Ecto neural progenitor cell (in vitro differentiated cells): ENCODE measurements around the gene GAS7.
"Not testable (repeated sequence)": the region's sequence is repeated elsewhere in the genome, so short reads cannot be mapped to it uniquely, and the experiment has no call there.

ENCODE experiments used
- DNase-seq: peaks from one replicate; pipeline ENCODE4 v3.0.0-alpha.2; 2018; ENCODE audit warnings: low spot score

GAS7 gene

GRCh38 chr17:10111907-10112452 lies 86.4 kb downstream of the GAS7 start:
- no peak for DNase-seq

GRCh38 chr17:10109146-10109545 lies 89.3 kb downstream of the GAS7 start:
- DNase-seq, result no peak

GRCh38 chr17:10107316-10108165 lies 90.9 kb downstream of the GAS7 start:
- no peak for DNase-seq

- no peak for DNase-seq
Measured at GRCh38 chr17:10106067-10106466, 92.3 kb downstream of the GAS7 start.

- no peak for DNase-seq
Measured at GRCh38 chr17:10105513-10106001, 92.8 kb downstream of the GAS7 start.

- DNase-seq, result no peak
Measured at GRCh38 chr17:10103712-10104111, 94.7 kb downstream of the GAS7 start.

GRCh38 chr17:10102817-10103216 lies 95.6 kb downstream of the GAS7 start:
- DNase-seq, result no peak

- DNase-seq, result no peak
Measured at GRCh38 chr17:10099051-10099571, 99.3 kb downstream of the GAS7 start.

- no peak for DNase-seq
Measured at GRCh38 chr17:10096596-10096995, 101.8 kb downstream of the GAS7 start.

GRCh38 chr17:10095295-10095694 lies 103.1 kb downstream of the GAS7 start:
- DNase-seq, result not testable (repeated sequence)

GRCh38 chr17:10094797-10095196 lies 103.6 kb downstream of the GAS7 start:
- DNase-seq, result no peak

- no peak for DNase-seq
Measured at GRCh38 chr17:10092595-10092994, 105.8 kb downstream of the GAS7 start.

GRCh38 chr17:10091046-10091445 lies 107.4 kb downstream of the GAS7 start:
- no peak for DNase-seq

- DNase-seq, result no peak
Measured at GRCh38 chr17:10089196-10089804, 109.1 kb downstream of the GAS7 start.

- no peak for DNase-seq
Measured at GRCh38 chr17:10088444-10088843, 110.0 kb downstream of the GAS7 start.

GRCh38 chr17:10087355-10087754 lies 111.1 kb downstream of the GAS7 start:
- no peak for DNase-seq

GRCh38 chr17:10083864-10084263 lies 114.5 kb downstream of the GAS7 start:
- no peak for DNase-seq

- DNase-seq, result no peak
Measured at GRCh38 chr17:10082795-10083194, 115.6 kb downstream of the GAS7 start.

GRCh38 chr17:10081571-10082169 lies 116.7 kb downstream of the GAS7 start:
- no peak for DNase-seq

GRCh38 chr17:10077561-10078299 lies 120.7 kb downstream of the GAS7 start:
- no peak for DNase-seq

- no peak for DNase-seq
Measured at GRCh38 chr17:10075919-10076318, 122.5 kb downstream of the GAS7 start.

GRCh38 chr17:10073941-10074340 lies 124.5 kb downstream of the GAS7 start:
- no peak for DNase-seq
